Measurements from ENCODE around the gene NR4A1. TPM values are rescaled to one million over a fixed set of nuclear protein-coding genes. Genes with fewer than 3 reads are reported as not detected.

The NR4A1 gene
- total RNA-seq, 2 donors from 2014 or later = 9.9 to 47.6 TPM

DNA sequence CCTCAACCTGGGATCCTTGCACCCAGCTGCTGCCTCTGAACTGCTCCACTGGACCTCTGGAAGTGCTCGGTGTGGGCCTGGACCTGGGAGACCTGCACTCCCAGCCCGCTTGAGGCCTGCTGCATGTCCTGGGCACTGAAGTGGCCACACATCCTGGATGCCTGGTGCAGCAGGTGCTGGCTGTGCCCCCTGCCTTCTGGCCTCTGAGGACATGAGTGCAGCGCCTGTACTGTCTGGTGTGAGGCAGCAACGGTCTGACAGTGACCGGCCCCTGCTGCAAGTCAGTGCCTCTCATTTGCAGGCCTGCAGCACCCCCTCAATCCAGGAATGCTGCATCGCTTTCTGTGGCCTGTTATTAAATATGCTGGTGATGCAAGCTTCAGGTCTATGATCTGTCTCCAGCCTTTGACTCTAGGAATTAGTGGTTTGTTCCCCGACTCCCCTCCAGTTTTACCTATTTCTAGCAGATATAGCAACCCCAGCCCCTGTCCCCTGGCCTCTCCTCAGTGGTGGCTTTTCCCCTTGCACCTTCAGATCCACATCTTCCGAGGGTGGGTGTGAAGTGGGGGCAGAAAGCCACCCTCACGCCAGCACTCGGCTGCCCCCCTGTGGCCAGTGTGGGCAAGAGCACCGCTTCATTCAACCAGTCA, 31.9 kb downstream of the NR4A1 start:
- no peak overlapping the region for H3K27ac Mint-ChIP-seq
- H3K4me3 Mint-ChIP-seq = no peak overlapping the region
- peak; percentile 77 for ATAC-seq (replicated peaks)
- H3K4me1 Mint-ChIP-seq = peaks cover 6% of the 10 kb centered on the region
- H3K36me3 Mint-ChIP-seq (ENCODE audit: low read depth) = peaks cover 4% of the 10 kb centered on the region
- H3K9me3 Mint-ChIP-seq = no peaks in the 10 kb centered on the region
- peaks cover 14% of the 10 kb centered on the region for H3K27me3 Mint-ChIP-seq

DNA sequence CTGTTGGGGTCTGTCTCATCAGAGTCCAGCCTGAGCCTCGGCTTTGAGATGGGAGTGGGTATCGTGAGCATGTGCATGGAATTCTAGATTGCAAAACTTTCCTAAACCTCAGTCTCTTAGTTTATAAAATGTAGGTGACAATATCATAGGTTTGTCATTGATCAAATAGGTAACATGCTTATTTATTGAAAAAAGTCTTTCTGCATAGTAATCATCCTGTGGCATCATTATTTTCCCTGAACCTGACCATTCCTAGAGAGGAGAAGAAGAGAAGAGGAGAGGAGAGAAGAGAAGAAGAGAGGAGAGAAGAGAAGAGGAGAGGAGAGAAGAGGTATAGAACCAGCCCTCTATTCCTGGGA, 32.4 kb downstream of the NR4A1 start:
- Mint-ChIP-seq H3K4me3 (no peak overlapping the region), H3K27me3 (peaks cover 17% of the 10 kb centered on the region), H3K9me3 (no peaks in the 10 kb centered on the region), H3K4me1 (peaks cover 6% of the 10 kb centered on the region), H3K36me3 (ENCODE audit: low read depth) (no peaks in the 10 kb centered on the region), H3K27ac (no peak overlapping the region)
- no peak for ATAC-seq (replicated peaks)

DNA sequence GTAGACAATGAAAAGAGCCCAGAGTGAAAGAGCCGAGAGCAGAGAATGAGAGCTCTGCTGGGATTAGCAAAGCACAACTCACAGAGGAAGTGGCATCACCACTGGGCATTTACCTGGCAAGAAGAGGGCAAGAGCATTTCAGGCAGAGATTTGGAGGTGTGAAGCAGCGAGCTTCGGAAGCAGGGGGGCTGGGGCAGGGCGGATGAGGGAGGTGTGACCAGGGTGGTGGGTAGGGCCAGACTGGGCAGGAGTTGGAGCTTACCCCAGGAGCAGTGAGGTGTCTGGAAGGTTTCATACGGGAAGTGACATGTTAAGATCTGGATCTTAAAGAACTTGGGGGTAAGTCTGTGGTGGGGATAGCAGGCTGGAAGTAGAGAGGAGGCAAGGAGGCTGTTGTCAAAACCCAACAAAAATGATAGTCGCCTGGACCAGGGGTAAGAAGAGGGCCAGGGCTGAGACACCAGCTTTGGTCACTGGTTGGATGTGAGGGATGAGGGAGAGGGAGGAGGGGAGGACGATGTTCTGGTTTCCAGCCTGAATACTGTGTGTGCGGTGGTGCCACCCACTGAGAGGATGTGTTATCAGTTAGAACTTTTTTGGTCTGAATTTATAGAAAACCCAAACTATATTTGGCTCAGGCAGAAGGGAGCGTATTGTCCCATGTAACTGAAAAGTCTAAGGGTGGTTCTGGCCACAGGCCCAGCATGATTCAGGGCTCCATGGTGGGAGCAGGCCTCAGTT, 33.4 kb downstream of the NR4A1 start:
- Mint-ChIP-seq H3K36me3 (ENCODE audit: low read depth) (no peaks in the 10 kb centered on the region), H3K4me1 (peaks cover 6% of the 10 kb centered on the region), H3K27ac (no peak overlapping the region), H3K4me3 (no peak overlapping the region), H3K9me3 (no peaks in the 10 kb centered on the region), H3K27me3 (peaks cover 22% of the 10 kb centered on the region)
- ATAC-seq (replicated peaks) = no peak

DNA sequence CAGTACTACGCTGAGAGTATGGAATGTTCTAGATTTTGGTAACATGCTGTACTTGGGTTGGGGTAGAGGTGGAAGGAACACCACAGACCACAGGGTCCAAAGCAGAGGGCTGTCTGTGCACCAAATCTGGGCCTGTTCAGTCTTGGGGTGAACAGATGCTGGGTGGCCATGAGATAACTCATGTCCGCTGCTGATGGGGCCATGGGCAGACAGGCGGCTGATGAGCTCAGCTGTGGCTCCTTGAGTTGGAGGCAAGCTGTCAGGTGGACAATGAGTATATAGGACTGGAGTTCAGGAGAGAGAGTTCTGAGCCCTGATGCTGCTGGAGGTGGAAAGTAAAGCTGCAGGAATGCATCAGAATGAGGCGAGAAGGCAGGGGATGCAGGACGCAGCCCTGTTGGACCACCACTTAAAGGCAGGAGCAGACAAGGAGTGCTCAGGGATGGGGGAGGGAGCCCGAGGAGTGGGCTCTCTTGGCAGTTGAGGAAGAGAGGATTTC, 34.5 kb downstream of the NR4A1 start:
- peaks cover 33% of the 10 kb centered on the region for H3K27me3 Mint-ChIP-seq
- H3K9me3 Mint-ChIP-seq = no peaks in the 10 kb centered on the region
- H3K4me3 Mint-ChIP-seq = no peak overlapping the region
- H3K4me1 Mint-ChIP-seq = peaks cover 6% of the 10 kb centered on the region
- H3K27ac Mint-ChIP-seq = no peak overlapping the region
- no peaks in the 10 kb centered on the region for H3K36me3 Mint-ChIP-seq (ENCODE audit: low read depth)
- no peak for ATAC-seq (replicated peaks)

DNA sequence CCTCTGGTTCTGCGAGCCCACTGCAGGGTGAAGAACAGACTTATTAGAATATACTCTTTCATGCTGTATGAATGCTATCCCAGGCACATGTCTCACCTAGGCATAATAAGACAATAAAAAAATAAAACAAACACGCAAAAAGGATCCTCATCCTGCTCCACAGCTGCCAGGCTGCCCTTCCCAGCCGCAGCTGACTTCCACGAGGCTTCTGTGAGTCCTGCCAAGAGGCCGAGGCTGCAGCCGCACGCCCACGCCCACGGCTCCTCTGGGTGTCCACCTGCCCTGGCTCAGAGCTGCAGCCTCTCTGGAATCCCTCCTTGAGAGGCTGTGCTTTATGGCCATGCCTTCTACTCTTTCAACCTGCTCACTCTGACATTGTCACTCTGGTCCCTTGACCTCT, 35.1 kb downstream of the NR4A1 start:
- Mint-ChIP-seq H3K4me1 (peaks cover 6% of the 10 kb centered on the region), H3K9me3 (no peaks in the 10 kb centered on the region), H3K36me3 (ENCODE audit: low read depth) (no peaks in the 10 kb centered on the region), H3K4me3 (no peak overlapping the region), H3K27ac (no peak overlapping the region), H3K27me3 (peaks cover 40% of the 10 kb centered on the region)
- no peak for ATAC-seq (replicated peaks)

DNA sequence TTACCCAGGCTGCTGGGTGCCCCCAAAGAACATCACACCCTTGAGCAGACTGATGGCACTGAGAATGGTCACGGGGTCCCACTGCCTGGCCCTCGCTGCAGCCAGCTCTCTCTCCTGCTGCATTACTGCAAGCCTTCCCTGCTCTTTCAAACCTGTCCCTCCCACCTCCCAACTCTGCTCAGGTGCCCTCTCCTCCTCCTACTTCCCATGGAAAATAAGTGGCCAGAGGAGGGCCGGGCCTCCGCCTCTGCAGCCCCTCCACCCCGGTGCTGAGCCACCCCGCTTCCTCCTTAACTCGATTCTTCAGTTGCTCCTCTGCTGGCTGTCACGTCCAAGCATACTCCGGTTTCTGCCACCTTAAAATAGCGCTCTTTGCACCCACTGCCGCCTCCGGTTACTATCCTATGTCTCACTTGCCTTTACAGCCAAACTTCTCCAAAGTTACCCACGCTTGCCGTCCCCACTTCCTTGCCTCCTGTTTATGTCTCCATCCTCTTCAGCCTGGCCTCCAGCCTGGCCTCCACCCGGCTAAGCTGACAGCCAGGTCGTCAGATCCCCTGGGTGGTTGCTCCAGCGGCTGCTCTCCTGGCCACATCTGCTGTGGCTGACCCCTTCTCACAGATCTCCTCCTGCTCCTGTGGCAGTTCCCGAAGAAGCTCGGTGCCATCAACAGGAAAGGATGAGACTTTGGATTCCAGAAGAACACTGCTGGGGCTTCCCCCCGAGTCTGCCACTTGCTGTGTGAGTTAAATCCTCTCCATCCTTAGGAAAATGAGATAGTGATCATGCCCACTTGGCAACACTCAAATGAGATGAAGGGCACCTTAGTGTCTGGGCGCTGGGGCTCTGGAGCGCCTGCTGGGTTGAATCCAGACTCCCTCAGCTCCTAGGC, 35.9 kb downstream of the NR4A1 start:
- H3K4me3 Mint-ChIP-seq = no peak overlapping the region
- H3K27me3 Mint-ChIP-seq = peaks cover 46% of the 10 kb centered on the region
- peaks cover 6% of the 10 kb centered on the region for H3K4me1 Mint-ChIP-seq
- no peak for ATAC-seq (replicated peaks)
- H3K36me3 Mint-ChIP-seq (ENCODE audit: low read depth) = no peaks in the 10 kb centered on the region
- H3K9me3 Mint-ChIP-seq = no peaks in the 10 kb centered on the region
- H3K27ac Mint-ChIP-seq = no peak overlapping the region

DNA sequence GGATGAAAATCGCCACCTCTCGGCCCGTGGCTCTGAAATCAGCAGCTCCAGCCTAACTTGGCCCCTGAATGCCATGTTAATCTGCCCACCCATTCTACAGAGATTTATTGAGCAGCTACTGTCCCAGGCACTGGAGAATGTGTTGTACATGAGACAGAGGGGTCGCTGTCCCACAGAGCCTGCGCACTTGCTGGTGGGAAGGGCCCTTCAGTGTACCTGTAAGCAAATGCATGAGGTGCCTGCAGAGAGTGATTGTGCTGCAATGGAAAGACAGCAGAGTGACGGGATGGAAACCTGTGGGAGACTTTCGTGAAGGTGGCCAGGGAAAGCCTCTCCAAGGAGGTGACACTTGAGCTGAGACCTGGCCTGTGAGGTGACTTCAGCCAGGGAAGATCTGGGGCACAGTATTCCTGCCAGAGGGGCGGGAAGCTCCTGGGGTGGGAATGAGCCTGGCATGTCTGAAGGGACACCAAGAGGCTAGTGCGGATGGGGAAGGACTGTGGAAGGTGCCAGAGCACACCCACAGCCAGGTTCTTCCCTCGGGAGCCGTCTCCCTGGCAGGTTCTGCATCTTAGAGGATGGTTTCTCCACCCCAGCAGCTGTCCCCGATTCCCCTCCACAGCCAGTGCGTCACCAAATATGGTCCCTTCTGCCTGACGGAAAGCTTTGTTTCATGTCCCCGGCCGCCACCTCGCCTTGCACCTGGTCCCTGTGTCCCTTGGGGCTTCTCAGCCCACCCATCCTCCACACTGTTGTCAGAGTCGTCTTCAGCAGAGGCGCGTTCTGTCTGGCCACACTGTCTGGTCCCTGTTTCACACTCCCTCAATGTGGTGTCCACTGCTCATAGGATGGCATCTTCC, 36.9 kb downstream of the NR4A1 start:
- no peaks in the 10 kb centered on the region for H3K9me3 Mint-ChIP-seq
- H3K27me3 Mint-ChIP-seq = peaks cover 47% of the 10 kb centered on the region
- H3K4me1 Mint-ChIP-seq = peaks cover 5% of the 10 kb centered on the region
- no peak overlapping the region for H3K27ac Mint-ChIP-seq
- H3K36me3 Mint-ChIP-seq (ENCODE audit: low read depth) = no peaks in the 10 kb centered on the region
- no peak for ATAC-seq (replicated peaks)
- H3K4me3 Mint-ChIP-seq = no peak overlapping the region

DNA sequence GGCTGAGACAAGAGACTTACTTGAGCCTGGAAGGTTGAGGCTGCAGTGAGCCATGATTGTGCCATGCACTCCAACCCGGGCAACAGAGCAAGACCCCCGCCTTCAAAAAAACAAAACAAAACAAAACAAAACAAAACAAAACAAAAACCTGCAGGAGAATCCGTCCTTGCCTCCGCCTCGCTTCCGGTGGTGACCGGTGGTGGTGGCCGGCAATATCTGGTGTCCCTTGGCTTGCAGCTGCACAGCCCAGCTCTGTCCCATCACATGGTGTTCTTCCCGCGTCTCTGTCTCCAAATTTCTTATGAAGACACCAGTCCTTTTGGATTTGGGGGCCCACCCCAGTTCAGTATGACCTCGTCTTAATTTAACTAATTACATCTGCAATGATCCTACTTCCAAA, 38.2 kb downstream of the NR4A1 start:
- no peaks in the 10 kb centered on the region for H3K36me3 Mint-ChIP-seq (ENCODE audit: low read depth)
- H3K27me3 Mint-ChIP-seq = peaks cover 49% of the 10 kb centered on the region
- no peak overlapping the region for H3K27ac Mint-ChIP-seq
- H3K4me1 Mint-ChIP-seq = no peaks in the 10 kb centered on the region
- no peak for ATAC-seq (replicated peaks)
- no peak overlapping the region for H3K4me3 Mint-ChIP-seq
- no peaks in the 10 kb centered on the region for H3K9me3 Mint-ChIP-seq

DNA sequence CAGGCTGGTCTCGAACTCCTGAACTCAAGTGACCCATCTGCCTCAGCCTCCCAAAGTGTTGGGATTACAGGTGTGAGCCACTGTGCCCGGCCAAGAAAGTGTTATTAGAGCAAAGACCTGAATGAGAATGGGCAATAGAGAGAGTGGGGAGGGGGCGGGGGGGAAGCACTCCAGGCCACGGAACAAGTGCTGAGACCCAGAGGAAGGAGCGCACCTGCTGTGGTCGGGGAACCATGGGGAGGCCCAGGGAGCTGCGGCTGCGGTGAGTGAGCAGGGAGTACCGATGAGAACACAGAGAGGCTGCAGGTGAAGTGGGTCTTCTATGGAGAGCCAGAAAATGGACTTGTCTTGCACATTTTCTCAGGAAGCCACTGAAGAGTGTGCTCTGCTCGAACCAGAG, 39.0 kb downstream of the NR4A1 start:
- no peaks in the 10 kb centered on the region for H3K9me3 Mint-ChIP-seq
- no peak for ATAC-seq (replicated peaks)

DNA sequence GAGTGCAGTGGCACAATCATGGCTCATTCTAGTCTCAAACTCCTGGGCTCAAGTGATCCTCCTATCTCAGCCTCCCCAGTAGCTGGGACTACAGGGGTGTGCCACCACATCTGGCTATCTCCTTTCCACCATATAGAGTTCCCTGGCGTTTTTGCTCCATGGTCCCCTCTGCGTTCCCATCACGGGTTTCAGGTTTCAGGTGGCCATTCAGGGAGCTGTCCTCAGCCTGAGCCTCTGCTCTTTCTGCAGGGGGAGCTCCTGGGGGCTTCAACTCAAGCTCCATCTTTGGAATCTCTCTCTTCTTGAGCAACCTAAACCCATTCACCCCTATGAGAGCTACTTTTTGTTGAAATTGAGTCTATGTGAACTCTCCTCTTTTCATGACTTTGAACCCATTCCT, 39.8 kb downstream of the NR4A1 start:
- Mint-ChIP-seq H3K27me3 (peaks cover 58% of the 10 kb centered on the region), H3K4me3 (no peak overlapping the region), H3K36me3 (ENCODE audit: low read depth) (no peaks in the 10 kb centered on the region), H3K27ac (no peak overlapping the region), H3K9me3 (no peaks in the 10 kb centered on the region), H3K4me1 (no peaks in the 10 kb centered on the region)
- ATAC-seq (replicated peaks) = no peak

More for the DNA sequence above, 39.0 kb downstream of the NR4A1 start:
- Mint-ChIP-seq H3K4me1 (no peaks in the 10 kb centered on the region), H3K27me3 (peaks cover 54% of the 10 kb centered on the region), H3K27ac (no peak overlapping the region), H3K4me3 (no peak overlapping the region), H3K36me3 (ENCODE audit: low read depth) (no peaks in the 10 kb centered on the region)

DNA sequence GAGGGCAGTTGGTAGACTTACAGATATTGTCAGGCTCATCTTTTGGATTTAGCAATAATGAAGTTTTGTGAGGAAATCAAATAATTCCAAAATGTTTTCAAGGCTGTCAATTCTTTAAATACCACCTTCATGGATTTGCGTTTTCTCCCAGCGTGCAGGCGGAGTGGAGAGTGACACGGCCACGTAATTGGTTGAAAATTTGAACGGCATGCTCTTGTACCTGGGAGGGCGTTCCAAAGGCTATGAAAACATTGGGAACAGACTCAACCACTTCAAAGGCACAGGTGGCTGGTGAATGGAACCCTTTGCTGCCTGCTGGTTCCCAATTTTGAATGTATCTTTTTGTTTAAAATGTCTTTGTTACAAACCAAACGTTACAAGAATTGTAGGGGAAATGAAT, 40.6 kb downstream of the NR4A1 start:
- peaks cover 54% of the 10 kb centered on the region for H3K27me3 Mint-ChIP-seq
- H3K36me3 Mint-ChIP-seq (ENCODE audit: low read depth) = no peaks in the 10 kb centered on the region
- no peak for ATAC-seq (replicated peaks)
- H3K4me3 Mint-ChIP-seq = no peak overlapping the region
- H3K4me1 Mint-ChIP-seq = no peaks in the 10 kb centered on the region
- H3K27ac Mint-ChIP-seq = no peak overlapping the region
- no peaks in the 10 kb centered on the region for H3K9me3 Mint-ChIP-seq

DNA sequence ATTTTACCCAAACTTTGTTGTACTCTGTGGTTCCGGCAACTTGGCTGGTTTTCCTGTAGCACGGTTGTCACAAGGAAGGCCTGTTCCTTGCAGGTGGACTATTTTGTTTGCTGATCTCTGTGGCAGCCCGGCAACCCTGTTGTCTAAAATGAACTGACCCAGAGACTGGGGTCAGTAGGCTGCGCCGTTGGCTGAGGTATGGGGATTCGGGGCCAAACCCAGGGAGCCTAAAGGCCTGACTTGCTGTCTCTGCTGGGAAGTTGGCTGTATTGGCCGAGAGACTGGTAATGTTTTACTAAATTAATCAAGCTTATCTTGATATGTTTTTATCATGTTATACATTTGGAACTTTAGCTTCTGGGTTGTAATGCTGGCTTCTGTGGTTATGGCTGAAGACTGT, 42.1 kb downstream of the NR4A1 start:
- peaks cover 51% of the 10 kb centered on the region for H3K27me3 Mint-ChIP-seq
- no peaks in the 10 kb centered on the region for H3K4me1 Mint-ChIP-seq
- no peaks in the 10 kb centered on the region for H3K36me3 Mint-ChIP-seq (ENCODE audit: low read depth)
- no peak overlapping the region for H3K27ac Mint-ChIP-seq
- H3K9me3 Mint-ChIP-seq = no peaks in the 10 kb centered on the region
- ATAC-seq (replicated peaks) = no peak
- H3K4me3 Mint-ChIP-seq = no peak overlapping the region

DNA sequence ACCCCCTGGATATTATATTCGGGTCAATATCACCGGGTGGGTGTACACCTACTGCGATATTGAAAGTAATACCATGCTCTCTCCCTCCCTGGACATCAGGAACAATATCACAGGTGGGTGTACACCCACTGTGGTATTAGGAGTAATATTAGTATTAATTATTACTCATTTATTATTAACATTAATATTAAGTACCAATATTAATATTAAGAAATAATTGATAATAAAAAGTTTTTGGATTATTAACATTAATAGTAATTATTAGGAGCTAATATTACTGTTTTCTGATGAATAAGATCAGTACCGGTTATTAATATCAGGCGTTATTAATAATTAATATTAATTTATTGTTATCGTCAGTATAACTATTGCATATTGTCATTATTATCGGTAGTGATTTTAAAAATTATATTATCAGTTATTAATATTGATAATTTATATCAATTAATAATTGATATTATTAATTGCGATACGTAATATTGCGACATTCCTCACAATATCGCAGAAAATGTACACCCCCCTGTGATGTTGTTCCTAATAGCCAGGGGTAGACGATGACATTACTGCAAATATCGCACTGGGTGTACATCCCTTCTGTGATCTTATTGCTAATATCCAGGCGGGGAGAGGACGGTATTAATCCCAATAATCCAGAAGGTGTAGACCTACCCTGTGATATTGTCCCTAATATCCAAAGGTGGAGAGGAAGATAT, 45.2 kb downstream of the NR4A1 start:
- ATAC-seq (replicated peaks) = no peak
- H3K27ac Mint-ChIP-seq = no peak overlapping the region

More for the DNA sequence above, 45.2 kb downstream of the NR4A1 start:
- Mint-ChIP-seq H3K9me3 (no peaks in the 10 kb centered on the region), H3K27me3 (peaks cover 40% of the 10 kb centered on the region), H3K4me1 (no peaks in the 10 kb centered on the region), H3K4me3 (no peak overlapping the region), H3K36me3 (ENCODE audit: low read depth) (no peaks in the 10 kb centered on the region)
